DMS 273 treated with DMSO at 0.1 percent for 48 hours (cell line): ENCODE results near the gene MBTPS1.

Experiments used
- DNase-seq: peaks from one replicate; lab custom pipeline; 2025; lab: John Stamatoyannopoulos, UW

The MBTPS1 gene

DNA sequence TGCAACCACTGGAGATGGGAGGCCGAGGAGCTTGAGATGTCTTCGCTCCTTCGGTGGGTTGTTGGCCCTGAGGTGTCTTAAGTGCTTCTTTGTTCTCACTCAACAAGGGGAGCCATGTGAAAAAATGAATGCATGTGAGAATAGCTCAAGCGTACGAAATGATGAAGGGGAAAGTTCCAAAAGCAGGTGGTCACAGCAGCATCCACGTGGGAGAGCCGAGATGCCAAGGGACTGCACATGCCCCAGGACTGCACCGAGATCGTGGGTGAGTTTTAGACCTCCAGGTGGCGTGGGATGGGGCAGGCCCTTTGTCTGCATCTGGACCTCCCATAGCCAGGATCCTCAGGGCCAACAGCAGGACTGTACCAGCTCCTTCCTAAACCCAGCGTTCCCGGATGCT lies 82.2 kb downstream of the MBTPS1 start:
- DNase-seq = no peak

DNA sequence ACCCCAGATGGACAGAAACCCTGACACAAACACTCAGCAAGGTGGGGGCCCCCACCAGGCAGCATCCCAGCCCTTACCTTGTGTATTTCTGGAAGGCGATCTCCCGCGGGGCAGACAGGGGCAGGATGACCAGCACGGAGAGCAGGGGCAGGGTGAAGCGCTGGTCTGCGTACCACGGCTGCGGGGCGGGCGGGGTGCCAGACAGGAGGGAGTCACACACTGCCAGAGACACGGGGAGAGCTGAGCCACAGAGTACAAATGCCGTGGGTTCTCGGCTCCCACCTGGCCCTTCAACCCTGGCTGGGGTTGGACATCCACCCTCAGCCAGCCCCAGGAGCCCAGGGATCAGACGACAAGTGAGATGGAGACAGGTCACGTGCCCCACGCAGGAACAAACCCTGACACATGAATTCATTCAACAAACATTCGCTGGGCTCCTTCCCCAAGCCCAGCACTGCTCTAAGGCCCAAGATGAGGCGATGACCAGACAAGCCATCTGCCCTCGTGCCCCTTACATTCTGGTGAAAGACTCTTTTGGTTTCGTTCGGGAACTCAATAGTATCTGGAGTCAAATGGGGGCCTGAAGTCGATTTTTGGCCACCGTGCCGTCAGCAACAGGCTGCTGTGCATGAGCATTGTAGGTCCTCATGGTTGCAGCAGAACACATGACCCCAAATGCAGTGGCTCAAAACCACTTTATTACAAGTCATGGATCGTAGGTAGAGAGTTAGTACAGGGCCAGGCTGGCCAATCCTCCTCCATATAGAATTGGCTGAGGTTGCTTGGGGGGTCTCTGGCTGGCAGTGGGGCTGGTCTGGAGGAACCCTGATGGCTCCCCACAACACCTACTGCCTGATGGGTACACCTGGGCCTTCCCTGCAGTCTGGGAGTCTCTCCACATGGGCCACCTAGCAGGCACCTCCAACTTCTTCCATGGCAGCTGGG lies 83.2 kb downstream of the MBTPS1 start:
- no peak for DNase-seq

DNA sequence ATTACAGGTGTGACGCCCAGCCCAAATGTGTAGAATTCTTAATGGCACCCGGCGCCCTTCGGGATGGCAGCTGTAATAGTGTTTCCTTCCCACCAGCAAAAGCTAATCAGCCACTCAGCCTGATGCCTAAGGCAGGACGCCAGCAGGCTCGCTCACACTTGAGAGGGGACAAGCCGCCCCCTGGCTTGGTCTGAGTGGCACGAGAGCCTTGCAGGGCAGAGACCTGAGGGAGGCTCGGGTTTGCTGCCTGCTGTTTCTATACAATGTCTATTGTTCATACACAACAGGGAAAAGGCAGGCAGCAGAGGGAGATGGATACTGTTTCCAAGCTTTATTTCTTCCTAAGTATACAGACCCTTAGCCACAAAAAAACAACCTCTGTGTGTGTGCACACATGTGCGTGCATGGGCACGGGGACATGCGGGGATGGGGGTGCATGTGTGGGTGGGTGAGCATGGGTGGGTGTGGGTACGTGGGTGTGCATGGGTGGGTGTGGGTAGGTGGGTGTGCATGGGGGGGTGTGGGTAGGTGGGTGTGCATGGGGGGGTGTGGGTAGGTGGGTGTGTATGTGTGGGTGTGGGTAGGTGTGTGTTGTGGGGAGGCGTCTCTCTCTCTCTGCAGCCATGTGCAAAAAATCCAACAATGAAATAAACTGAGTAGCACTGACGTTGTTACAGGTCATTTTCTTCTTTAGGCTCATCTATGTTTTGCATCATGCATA lies 84.1 kb downstream of the MBTPS1 start:
- no peak for DNase-seq

DNA sequence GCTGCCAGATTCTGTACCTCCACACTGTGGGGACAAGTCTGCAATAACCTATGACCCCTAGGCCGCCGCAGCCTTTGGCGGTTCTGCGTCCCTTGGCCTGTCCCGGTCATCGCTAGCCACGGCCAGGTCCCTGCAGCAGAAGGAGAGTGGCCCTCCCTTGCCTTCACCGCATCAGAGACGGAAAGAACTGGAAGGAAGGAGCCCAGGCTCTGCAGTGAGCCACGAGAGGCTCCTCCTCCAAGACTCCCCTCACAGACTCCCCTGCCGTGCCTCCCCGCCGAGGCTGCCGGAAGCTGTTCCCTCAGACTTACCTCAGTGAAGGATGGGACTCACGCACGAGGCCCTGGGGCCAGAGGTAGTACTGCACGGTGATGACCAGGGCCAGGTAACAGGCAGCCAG lies 85.2 kb downstream of the MBTPS1 start:
- DNase-seq = no peak

DNA sequence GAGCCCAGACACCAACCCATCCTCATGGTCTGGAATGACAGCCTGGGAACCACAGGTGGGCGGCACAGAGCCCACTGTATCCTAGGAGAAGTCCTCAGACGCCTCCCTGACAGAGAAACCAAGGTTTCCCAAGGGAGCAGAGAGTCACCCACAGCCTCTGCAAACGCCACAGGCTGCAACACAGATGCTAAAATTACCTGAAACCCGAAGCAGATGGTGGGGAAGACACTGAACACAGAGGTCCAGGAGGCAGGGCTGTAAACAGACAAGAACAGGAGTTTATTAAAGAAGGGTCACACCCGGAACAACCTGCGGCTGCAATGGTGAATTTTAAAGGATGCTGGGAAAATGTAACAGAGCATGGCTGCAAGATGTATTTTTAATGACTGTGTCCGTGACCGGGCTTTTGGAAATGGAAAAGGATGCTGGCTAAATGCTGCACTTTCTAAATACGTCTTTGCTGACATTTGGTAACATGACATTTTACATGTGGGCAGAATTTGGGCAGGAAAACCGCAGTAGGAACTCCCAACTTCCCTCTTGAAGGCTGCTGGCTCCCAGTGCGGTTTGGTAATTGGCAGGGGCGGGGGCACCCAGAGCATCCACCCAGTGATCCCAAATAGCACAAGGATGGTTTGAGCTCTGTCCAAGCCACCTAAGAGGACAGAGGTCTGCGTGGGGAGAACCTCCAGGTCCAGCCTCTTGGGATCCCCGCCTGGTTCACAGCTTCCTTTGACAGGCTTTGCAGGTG lies 87.3 kb downstream of the MBTPS1 start:
- no peak for DNase-seq

DNA sequence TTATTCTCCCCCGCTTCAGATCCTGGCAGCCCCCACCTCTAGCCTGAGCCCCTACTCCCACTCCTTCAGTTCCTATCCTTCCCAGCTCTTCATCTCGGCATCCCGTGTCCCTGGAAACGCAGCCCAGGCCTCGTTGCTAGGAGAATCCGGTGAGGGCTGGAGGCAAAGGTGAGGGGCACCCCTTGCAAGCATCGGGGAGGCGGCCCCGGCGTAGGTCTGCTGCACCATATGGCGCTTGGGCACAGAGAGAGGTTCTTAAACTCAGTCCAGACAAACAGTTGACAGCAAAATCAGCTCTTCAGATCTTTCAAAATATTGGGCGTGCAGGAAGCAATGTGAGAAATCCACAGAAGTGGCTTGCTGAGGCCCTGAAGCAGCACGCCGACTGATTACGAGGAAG lies 89.1 kb downstream of the MBTPS1 start:
- DNase-seq = no peak

DNA sequence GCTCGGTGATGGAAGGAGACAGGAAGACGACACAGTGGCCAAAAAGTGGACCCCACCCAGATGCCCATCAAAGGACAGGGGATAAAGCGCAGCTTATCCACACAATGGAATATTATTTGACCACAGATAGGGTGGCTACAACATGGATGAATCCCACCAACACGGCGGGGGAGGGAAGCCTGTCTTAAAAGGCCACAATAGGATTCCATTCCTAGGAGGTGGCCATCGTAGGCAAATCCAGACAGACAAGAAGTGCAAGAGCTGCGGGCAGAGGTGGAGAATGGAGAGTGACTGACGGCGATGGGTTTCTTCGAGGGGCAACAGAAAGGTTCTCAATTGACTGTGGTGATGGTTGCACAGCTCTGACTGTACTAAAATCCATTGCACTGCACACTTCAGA lies 90.1 kb downstream of the MBTPS1 start:
- DNase-seq = no peak

DNA sequence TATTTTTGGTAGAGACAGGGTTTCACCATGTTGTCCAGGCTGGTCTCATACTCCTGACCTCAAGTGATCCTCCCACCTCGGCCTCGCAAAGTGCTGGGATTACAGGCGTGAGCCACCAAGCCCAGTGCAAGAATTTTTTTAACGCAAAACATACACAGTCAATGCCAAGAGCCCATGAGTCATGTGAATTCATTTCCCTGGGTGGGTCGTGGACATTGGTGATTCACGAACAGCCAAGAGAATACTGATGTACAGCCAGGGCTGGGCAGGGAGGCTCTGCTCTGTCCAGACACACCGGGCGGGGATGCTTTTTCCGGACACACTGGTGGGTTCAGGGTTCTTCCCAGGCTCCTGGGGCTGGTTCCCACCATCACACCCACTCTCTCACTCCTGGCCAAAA lies 91.9 kb downstream of the MBTPS1 start:
- no peak for DNase-seq

DNA sequence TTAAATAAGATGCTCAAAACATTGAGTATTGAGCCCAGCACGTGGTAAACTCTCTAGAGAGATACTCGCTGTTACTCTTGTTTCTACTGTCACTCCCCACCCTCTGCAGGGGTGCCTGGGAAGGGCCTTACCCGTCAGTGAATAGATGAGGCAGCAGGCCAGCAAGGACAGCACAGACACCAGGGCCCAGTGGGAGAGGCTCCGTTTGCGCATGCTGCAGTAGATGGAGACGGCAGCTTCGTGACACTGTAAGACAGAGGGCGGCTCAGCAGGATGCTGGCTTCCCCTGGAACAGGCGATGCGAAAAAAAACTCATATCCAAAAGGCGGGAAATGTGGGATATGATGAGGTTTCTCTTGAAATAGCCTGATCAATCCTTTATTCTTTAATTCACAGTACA lies 94.1 kb downstream of the MBTPS1 start:
- no peak for DNase-seq

DNA sequence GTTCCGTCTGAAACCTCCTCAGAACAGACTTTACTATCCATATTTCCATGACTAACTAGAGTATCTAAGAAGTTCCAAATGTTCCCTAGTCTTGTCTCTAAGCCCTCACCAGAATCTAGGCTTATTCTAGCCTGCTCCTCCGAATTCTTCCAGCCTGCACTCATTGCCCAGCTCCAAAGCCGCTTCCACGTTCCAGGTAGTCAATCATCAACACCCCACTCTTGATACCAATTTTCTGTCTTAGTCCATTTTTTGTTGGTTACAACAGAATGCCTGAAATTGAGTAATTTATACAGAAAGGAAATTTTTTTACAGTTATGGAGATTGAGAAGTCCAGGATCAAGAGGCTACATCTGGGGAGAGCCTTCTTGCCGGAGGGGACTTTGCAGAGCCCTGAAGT lies 95.3 kb downstream of the MBTPS1 start:
- DNase-seq = no peak

DNA sequence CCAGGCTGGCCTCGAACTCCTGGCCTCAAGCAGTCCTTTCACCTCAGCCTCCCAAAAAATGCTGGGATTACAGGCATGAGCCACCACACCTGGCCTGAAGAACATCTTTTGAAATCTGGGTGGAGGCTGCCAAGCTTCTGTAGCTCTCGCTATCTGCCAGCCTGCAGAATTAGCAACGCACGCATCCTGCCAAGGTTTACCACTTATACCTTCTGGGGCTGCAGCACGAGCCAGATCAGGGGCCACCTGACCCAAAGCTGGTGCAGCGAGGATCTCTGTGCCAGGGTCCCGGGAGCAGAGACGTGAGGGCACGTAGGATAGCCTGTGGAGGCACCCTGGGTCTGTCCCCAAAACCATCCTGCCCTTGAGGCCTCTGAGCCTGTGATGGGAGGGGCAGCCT lies 96.4 kb downstream of the MBTPS1 start:
- DNase-seq = no peak

DNA sequence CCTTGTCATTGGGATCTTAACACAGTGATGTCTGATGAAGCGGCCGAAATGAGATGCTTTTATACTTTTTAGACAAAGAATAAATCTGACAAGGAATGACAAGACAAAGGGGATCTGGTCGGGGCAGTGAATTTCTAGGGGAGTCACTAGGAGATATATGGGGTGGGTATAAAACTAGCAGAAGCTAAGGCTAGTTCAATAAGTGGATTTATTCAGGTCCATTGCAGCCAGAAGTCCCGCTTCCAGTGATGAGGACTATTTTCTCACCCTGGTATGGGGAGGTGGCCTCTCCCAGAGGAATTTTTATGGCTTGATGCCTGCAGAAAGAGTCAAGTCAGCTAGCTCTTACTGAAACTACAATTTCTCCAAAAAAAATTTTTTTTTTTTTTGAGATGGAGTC lies 98.0 kb downstream of the MBTPS1 start:
- DNase-seq = no peak

DNA sequence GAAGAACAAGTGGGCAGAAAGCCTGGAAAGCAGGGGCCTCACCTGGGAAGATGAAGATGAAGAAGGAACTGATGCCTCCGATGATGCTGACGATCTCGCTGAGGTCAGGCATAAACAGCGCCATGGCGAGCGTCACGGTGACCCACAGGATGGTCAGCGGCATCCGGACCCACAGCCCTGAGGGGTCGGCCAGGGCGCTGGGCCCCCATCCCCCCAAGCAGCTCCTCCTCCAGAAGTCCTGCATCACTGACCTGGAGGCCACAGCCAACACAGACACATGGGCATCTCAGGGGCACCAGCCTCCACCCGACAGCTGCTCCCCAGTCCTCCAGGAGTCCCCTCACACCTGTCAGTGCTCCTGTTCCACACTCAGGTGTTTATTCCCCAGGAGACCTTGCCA lies 100.3 kb downstream of the MBTPS1 start:
- DNase-seq = no peak

DNA sequence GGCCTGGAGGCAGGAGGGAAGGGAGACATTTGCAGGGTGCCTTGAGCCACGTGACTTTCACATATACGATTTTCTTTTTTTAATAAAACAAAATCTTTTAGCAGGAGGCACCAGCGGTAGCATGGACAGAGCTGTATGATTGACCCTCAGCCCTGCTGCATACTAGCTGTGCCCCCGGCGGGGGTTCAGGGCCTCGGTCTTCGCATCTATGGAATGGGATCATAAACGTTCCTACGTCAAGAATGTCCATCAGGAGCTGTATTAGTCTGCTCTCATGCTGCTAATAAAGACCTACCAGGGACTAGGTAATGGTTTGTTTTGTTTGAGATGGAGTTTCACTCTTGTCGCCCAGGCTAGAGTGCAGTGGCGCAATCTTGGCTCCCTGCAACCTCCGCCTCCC lies 101.3 kb downstream of the MBTPS1 start:
- no peak for DNase-seq

DNA sequence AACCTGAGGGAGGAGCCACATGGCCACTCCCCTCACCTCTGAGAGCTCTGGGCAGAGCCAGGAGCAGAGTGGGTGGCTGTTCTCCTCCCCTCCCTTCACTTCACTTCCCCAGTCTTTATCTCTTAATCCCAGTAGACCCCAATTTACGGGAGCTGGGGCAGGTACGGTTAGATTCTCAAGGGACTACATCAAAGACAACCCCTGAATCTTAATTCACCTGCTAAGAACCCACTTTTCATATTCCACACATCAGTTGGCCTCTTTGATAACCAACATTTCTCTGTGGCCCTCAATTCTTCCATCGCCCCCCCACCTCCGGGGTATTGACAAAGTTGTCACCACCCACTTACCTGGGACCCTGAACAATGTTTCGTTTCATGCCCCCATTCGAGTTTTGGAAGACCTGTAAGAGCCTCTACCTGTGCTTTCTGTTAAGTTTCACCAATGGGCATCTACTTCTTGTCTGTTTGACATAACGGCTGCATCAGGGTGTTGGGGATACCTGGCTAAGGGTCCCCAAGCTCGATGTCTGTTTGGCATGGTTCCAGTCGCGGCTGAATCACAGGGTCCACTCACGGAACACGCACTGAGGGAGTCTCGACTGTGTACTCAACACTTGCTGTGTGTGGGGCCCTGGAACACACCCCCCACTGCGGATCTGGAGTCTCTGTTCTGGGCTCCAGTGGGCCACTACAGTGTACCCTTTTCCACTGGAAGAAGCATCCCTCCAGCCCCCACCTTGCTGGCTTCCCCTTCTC lies 102.0 kb downstream of the MBTPS1 start:
- DNase-seq = no peak

DNA sequence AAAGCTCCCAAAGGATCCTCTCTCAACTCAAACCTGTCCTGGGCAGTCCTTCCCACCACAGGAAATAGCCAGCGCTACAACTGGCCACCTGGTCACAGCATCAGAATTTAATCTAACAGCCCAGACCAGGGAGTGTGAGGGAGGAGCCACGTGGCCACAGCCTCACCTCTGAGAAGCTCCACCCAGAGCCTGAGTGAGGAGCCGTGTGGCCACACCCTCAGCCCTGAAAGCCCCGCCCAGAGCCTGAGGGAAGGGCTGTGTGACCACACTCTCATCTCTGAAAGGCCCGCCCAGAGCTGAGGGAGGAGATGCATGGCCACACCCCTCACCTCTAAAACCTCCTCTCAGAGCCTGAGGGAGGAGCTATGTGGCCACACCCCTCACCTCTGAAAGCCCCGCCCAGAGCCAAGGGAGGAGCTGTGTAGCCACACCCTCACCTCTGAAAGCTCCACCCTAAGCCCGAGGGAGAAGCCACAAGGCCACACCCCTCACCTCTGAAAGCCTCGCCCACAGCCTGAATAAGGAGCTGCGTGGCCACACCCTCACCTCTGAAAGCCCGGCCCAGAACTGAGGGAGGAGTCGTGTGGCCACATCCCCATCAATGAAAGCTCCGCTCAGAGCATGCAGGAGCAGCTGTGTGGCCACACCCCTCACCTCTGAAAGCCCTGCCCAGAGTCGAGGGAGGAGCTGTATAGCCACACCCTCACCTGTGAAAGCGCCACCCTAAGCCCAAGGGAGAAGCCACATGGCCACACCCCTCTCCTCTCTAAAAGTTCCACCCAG lies 102.8 kb downstream of the MBTPS1 start:
- DNase-seq = no peak

DNA sequence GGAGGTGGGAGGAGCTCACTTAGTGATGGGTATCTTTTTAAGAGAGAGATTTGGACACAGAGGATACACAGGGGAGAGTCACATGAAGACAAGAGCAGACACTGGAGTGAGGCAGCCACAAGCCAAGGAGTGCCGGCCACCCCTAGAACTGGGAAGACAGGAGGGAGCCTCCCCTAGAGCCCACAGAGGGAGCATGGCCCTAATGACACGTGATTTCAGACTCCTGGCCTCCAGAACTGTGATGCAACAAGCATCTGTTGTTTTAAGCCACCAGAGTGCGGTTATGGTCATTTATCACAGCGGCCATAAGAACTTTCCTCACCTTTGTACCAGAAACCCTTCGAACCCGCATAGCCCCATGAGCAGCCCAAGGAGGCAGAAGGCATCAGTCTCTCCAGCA lies 107.5 kb downstream of the MBTPS1 start:
- DNase-seq = no peak

DNA sequence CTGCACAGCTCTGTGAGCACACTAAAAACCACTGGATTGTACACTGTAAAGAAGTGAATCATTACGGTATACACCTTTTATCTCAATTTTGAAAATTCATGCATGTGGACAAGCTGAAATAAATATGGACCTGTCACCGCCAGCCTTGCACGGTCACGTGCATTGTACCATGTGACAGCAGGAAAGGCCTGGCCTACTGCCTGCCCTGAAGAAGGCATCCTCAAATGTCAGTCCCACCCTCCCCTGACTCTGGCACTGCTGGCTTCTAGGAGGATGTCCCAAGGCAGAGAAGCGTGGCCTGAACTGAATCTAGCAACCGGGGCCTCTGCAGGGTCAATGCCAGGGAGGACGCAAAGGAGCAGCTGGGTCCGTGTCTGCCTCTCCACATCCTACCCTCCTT lies 108.8 kb downstream of the MBTPS1 start:
- DNase-seq = no peak

DNA sequence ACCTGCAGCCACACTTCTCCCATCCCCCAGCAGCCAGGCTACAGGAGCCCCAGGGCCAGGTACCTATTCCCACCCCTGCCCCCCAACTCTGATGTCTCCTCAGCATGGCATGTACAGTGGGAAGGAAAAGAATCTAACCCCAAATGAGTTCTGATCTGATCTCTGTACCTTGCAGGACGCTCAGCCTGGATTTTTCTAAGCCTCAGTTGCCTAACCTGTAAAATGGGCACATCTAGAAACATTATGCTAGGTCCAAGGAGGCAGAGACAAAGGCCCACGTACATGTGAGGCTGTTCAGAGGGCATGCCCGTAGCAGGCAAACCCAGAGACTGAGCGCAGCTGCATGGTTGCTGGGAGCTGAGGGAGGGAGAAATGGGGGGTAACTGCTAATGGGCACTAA lies 109.2 kb downstream of the MBTPS1 start:
- DNase-seq = no peak

DNA sequence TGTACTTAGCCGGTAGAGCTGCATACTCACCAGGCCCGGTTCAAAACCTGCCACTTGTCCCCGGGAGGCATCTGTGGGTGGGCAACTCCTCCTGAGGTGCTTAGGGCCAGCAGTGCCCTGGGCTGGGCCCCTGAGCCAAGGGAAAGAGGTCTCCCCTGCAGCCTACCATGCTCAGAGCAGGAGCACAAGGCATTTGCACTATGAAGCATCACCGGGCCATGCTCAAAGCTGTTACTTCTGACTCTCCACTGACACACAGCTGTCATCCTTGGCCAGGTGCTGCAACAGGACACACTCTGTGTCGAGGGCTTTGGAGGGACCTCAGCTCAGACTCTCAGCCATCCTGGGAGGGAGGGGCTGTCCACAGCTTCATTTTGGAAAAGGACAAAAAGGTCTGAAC lies 111.4 kb downstream of the MBTPS1 start:
- no peak for DNase-seq

DNA sequence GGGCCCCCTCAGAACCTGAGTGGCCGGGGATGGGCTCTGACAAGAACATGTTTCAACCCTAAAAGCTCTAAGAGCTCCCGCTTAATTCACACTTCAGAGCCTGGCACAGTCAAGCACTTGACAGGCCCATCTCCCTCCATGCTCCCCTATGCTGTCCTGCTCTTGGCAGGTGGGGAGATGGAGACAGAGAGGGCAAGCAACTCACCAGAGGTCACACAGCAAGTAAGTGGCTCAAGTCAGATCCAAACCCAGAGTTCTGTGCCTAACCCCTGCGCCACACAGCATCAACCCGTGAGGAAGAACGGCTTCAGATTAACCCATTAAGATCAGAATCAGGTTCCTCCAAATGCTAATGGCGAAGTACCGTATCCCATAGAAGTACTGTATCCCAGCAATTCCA lies 112.3 kb downstream of the MBTPS1 start:
- no peak for DNase-seq
